NCI-H2196 treated with DMSO at 0.1 percent for 48 hours (cell line): ENCODE results near the gene AGXT.

Experiments used
- DNase-seq: peaks from one replicate; lab custom pipeline; 2025; ENCODE audit not compliant: unreplicated experiment; lab: John Stamatoyannopoulos, UW

AGXT gene

GRCh38 chr2:240868286-240869108 lies at the start of gene AGXT:
Gene AGXT, plus strand, starts transcription at chr2:240868824. Its CDS starts 42 bp downstream, at chr2:240868866.
- peak; percentile 12 for DNase-seq

- peak; percentile 25 for DNase-seq
Measured at GRCh38 chr2:240819126-240819857, 49.3 kb upstream of the AGXT start.

- peak; percentile 82 for DNase-seq
Measured at GRCh38 chr2:240819858-240820606, 48.6 kb upstream of the AGXT start, which contains the start of gene KIF1A. Gene KIF1A, minus strand, starts transcription at chr2:240820219. Its CDS starts 22,467 bp downstream, at chr2:240797752.

DNA sequence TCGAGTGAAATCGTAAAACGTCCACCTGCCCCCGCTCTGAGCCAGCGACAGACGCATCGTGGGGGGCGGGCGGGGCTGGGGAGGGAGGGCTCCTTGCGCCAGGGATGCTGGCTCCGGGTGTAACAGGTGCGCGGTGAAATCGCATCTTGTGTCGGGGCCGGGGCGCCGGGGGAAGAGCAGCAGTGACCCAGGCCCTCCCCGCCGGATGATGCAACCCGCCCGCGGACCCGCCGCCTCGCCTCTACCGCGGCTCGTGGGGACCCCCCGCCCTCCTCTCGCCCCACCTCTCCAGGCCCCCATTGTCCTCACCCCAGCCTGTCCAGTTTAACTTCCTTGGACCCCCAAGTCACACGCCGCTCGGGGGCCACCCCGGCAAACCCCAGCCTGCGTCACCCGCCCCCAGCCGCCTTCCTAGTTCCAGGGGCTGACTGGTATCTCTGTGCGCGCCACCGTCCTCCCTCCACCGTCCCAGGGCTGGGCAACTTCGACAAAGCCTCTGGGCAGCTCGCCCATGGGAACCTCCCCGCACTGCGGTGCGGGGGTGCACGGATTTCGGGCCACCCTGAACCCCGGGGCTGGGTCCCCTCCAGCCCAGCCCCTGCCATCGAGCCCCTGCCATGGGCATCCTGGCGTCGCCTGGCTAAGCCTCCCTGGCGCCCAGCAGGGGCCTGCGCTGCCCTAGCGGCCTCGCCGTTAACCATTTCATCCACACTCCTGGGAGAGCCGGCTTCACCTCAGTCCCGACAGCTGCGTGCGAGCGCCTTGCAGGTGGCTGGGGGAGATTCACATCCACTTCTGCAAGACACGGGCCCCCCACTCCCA lies 47.8 kb upstream of the AGXT start:
- DNase-seq, result peak; percentile 56

DNA sequence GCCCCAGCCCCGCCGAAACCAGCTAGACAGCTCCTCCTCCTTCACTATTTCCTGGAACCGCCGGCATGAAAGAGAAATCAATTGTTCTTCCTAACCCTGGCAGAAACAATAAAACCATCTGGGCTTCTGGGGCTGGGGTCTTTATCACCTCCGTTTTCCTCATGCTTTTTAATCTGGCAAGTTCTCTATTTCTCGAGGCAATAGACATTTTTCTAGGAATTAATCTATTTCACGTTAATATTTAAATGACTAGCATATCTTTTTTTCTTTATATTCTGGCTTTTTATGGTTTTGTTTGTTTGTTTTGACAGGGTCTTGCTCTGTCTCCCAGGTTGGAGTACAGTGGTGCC lies 47.2 kb upstream of the AGXT start:
- DNase-seq, result no peak

GRCh38 chr2:240822280-240822847 lies 46.3 kb upstream of the AGXT start:
- DNase-seq, result peak; percentile 60

- peak; percentile 7 for DNase-seq
Measured at GRCh38 chr2:240823449-240824336, 44.9 kb upstream of the AGXT start.

DNA sequence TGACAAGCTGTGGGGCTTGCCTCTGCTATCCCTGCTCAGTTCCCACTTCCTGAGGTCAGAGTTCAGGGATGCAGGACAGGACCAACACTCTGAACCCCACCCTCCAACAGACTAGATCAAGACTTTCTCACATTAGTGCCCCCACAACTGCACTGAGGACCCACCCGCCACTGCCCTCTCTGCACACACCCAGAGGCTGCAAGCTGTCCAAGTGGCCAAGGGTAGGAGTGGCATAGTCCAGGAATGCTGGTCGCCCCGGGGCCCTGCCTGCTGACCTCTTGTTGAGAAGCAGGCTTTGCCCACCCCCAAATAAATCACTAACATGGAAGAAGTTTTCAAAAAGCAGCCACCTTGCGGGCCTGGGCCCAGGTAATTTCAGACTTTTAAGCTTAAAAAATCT lies 43.1 kb upstream of the AGXT start:
- DNase-seq, result no peak

DNA sequence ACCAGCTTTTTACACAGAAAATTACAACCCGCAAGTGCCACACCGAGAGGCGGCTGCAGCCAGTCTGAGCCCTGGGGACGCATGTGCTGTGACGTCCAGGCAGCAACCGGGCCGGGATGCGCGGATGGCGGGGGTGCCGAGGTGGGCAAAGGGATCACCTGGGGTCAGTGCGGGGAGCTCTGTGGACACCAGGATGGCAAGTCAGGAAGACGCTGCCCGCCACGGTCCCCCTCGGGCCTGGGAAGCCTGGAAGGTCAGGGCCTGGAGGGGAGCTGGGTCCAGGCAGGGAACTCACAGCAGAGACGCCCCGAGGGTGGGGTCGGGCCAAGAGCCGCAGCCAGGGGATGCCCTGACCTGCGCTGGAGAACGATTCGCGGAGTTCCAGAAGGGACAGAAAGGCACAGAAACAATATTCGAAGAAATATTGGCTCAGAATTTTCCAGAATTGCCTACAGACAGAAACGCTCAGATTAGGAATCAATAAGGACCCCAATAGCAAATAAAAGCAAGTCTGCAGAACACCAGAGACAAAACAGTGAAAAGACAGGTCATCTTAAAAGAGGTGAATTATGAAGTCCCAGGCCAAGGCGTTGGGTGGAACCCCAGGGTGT lies 36.9 kb upstream of the AGXT start:
- DNase-seq, result no peak

GRCh38 chr2:240832205-240832727 lies 36.4 kb upstream of the AGXT start:
- peak; percentile 88 for DNase-seq

DNA sequence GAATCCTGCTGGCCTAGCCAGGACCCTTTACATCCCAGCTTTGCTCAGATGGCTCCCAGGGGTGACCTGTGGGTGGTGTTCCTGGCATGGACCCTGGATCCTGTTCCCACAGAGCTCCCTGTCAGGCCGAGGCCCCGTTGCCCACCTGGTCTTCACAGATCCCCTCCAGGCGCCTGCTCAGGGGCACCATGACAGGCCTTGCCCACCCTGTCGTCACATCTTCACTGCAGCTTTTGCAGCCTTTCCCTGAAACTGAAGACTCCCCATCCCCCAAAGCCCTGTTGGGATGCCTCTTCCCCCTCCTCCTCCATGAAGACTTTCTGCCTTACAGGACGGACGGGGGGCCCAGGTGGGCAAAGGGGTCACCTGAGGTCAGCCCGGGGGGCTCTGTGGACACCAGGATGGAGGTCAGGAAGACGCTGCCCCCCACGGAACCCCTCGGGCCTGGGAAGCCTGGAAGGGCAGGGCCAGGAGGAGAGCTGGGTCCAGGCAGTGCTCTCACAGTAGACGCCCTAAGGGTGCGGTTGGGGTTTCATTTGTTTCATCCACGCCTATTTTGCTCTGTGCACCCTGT lies 35.6 kb upstream of the AGXT start:
- no peak for DNase-seq

DNA sequence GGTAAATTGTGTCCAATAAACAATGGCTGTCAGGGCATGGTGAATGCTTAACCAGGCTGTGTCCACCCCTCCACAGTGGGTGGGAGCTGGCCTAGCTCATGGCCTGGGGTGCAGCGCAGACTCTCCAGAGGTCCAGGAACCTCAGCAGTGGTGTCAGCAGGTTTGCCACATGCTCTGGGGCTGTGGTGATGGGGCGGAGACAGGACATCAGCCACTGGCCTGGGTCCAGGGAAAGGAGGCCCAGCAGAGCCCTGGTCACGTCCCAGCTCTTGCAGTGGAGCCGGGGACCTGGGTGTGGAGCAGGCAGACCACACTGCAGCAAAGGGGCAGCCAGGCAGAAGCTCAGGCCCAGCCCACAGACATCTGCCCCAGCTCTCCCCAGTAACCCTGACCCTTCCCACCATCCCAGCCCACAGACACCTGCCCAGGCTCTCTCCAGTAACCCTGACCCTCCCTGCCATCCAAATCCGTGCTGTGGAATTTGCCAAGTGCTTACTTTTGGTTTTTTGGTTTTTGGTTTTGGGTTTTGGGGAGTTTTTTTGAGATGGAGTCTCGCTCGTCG lies 34.8 kb upstream of the AGXT start:
- no peak for DNase-seq

DNA sequence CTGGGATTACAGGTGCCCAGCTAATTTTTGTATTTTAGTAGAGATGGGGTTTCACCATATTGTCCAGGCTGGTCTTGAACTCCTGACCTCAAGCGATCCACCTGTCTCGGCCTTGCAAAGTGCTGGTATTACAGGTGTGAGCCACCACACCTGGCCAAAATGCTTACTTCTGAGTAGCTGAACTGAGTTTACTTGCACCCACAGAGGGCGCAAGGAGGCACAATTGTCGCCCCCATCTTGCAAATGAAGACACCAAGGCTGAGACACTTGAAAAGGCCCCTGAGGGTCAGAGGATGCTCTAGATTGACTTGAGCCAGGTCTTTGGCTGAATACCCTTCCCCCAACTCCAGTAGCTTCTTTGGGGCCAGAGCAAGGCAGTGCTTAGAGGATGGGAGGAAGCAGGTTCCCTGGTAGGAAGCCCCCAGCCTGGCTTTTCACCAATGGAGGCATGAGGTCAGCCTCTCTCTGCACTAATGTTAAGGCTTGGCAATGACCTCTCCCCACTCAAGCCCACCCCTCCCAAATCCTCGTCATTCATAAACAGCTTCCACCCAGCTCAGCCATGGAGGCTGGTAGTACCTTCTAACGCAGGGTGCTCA lies 34.1 kb upstream of the AGXT start:
- no peak for DNase-seq

GRCh38 chr2:240835528-240835927 lies 33.1 kb upstream of the AGXT start:
- no peak for DNase-seq

DNA sequence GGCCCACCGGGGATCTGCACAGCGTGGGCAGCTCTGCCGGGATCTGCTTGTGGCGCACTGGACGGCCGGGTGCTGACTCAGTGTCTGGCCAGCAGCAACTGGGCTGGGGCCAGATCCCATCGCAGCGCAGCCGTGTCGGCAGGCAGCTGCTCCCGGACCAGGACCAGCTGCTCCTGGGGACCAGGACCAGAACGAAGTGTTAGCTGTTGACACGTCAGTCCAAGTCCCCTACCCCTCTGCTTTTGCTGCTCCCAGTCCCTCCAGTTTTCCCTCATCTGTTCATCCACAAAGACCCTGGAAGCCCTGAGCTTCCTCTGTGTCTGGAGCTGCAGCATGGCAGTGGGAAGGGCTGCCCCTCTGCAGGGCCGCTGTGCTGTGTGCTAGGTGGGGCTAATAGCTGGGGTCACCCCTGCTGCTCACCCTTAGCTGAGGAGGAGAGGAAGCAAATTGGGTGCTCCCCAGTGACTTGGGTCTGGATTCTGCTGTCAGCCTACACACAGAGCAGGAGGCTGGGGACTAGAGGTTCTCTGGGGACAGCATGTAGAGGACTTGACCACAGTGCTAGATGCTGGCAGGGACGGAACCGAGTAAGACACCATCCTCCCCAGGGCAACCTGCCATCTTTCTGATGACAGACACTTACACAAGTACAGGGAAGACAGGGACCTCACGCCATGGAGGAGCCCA lies 31.7 kb upstream of the AGXT start:
- no peak for DNase-seq

- no peak for DNase-seq
Measured at GRCh38 chr2:240837621-240838020, 31.0 kb upstream of the AGXT start.
